SK-N-SH treated with all-trans-retinoic acid at 6 μM for 48 hours (cell line): Measurements from ENCODE around the gene KDM4B.

ENCODE experiments used
- ATAC-seq: fragments of 200-7000 bp; cut with Tn5 transposase; 3 replicates; pipeline ENCODE4 v1.9.1; 2020; ENCODE audit warnings: mild to moderate bottlenecking, moderate library complexity
- ARNTL ChIP-seq: fragments of 450-650 bp; formaldehyde crosslinking; IDR thresholded peaks from 2 replicates; pipeline ENCODE4 v1.5.0; 2020; ENCODE audit warnings: low read depth, mild to moderate bottlenecking, moderate library complexity, borderline replicate concordance
- CSDC2 ChIP-seq: fragments of 250-450 bp; sonication (Bioruptor Pico); IDR thresholded peaks from 2 replicates; pipeline ENCODE4 v1.5.0; 2020; ENCODE audit warnings: mild to moderate bottlenecking, moderate library complexity
- ESRRG ChIP-seq: fragments of 250-450 bp; sonication (Bioruptor Pico); IDR thresholded peaks from 2 replicates; pipeline ENCODE4 v1.6.1; 2021; ENCODE audit warnings: mild to moderate bottlenecking
- GLIS3 ChIP-seq: fragments of 250-450 bp; sonication (Bioruptor Pico); IDR thresholded peaks from 2 replicates; pipeline ENCODE4 v1.5.0; 2020; ENCODE audit warnings: mild to moderate bottlenecking, moderate library complexity
- ISL1 ChIP-seq: fragments of 250-450 bp; sonication (Bioruptor Pico); IDR thresholded peaks from 2 replicates; pipeline ENCODE4 v2.1.2; 2022; ENCODE audit warnings: mild to moderate bottlenecking, moderate library complexity
- OSR1 ChIP-seq: fragments of 250-450 bp; sonication (Bioruptor Pico); IDR thresholded peaks from 2 replicates; pipeline ENCODE4 v1.8.0; 2022; ENCODE audit warnings: moderate library complexity, mild to moderate bottlenecking, inconsistent platforms
- PPARA ChIP-seq: fragments of 250-450 bp; sonication (Bioruptor Pico); IDR thresholded peaks from 2 replicates; pipeline ENCODE4 v1.5.0; 2020; ENCODE audit warnings: mild to moderate bottlenecking, borderline replicate concordance
- RARB ChIP-seq: fragments of 250-450 bp; sonication (Bioruptor Pico); IDR thresholded peaks from 2 replicates; pipeline ENCODE4 v1.8.0; 2021; ENCODE audit warnings: mild to moderate bottlenecking, moderate library complexity
- SNAI2 ChIP-seq: fragments of 250-450 bp; sonication (Bioruptor Pico); IDR thresholded peaks from 2 replicates; pipeline ENCODE4 v1.5.0; 2020; ENCODE audit warnings: mild to moderate bottlenecking, moderate library complexity
- TCF4 ChIP-seq: fragments of 250-450 bp; sonication (Bioruptor Pico); IDR thresholded peaks from 2 replicates; pipeline ENCODE4 v1.8.0; 2021; ENCODE audit warnings: mild to moderate bottlenecking, moderate library complexity, borderline replicate concordance
- ZFP30 ChIP-seq: fragments of 450-650 bp; formaldehyde crosslinking; IDR thresholded peaks from 2 replicates; pipeline ENCODE4 v1.5.0; 2022; ENCODE audit warnings: mild to moderate bottlenecking, moderate library complexity
- ZNF565 ChIP-seq: fragments of 450-650 bp; formaldehyde crosslinking; conservative IDR thresholded peaks from 2 replicates; pipeline ENCODE4 v1.5.0; 2020; ENCODE audit warnings: low read depth, mild to moderate bottlenecking, moderate library complexity
- TF ChIP-seq, protein P1 (sequence below): fragments of 250-450 bp; sonication (Bioruptor Pico); IDR thresholded peaks from 2 replicates; pipeline ENCODE4 v1.8.0; 2021; ENCODE audit warnings: low read depth, mild to moderate bottlenecking, moderate library complexity, borderline replicate concordance
- TF ChIP-seq, protein P2 (sequence below): fragments of 250-450 bp; sonication (Bioruptor Pico); IDR thresholded peaks from 2 replicates; pipeline ENCODE4 v1.5.1; 2020; ENCODE audit warnings: low read depth, mild to moderate bottlenecking, moderate library complexity
- TF ChIP-seq, protein P3 (sequence below): fragments of 250-450 bp; sonication (Bioruptor Pico); IDR thresholded peaks from 2 replicates; pipeline ENCODE4 v1.5.0; 2020; ENCODE audit warnings: mild to moderate bottlenecking, moderate library complexity
- TF ChIP-seq, protein P4 (sequence below): fragments of 250-450 bp; sonication (Bioruptor Pico); IDR thresholded peaks from 2 replicates; pipeline ENCODE4 v1.8.0; 2020; ENCODE audit warnings: mild to moderate bottlenecking, moderate library complexity, borderline replicate concordance

The KDM4B gene

DNA sequence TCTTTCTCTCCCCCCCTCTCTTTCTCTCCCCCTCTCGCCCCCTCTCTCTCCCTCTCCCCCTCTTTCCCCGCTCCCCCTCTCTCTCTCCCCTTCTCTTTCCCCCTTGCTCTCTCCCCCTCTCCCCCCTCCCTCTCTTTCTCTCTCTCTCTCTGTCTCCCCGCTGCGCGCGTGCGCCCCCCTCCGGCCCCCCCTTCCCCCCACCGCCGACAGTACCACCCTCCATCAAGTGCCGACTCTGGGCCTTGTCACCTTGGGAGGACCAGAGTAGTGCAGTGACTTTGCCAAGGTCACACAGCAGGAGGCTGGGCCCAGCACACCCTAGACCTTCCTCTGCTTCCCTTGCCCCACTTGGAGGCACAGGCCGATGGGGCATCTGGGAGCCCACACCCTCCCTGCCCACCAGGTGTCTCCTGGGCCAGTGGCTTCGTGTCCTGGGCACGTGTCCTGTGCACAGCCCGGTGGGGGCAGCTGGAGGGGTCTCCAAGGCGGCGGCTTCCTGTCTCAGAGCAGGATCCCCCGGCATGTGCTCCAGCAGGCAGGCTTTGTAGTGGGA lies 121.6 kb downstream of the KDM4B start:
- ATAC-seq, result no peak
- TF ChIP-seq ISL1 (no peak), ZNF565 (CRISPR knock-in tag) (no peak), SNAI2 (CRISPR knock-in tag) (no peak), ZFP30 (CRISPR knock-in tag) (no peak), OSR1 (CRISPR knock-in tag) (no peak), ESRRG (no peak), TCF4 (no peak), PPARA (CRISPR knock-in tag) (no peak), CSDC2 (CRISPR knock-in tag) (no peak)
- TF ChIP-seq, protein P1, sequence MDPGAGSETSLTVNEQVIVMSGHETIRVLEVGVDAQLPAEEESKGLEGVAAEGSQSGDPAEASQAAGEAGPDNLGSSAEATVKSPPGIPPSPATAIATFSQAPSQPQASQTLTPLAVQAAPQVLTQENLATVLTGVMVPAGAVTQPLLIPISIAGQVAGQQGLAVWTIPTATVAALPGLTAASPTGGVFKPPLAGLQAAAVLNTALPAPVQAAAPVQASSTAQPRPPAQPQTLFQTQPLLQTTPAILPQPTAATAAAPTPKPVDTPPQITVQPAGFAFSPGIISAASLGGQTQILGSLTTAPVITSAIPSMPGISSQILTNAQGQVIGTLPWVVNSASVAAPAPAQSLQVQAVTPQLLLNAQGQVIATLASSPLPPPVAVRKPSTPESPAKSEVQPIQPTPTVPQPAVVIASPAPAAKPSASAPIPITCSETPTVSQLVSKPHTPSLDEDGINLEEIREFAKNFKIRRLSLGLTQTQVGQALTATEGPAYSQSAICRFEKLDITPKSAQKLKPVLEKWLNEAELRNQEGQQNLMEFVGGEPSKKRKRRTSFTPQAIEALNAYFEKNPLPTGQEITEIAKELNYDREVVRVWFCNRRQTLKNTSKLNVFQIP (CRISPR knock-in tag), result no peak
- TF ChIP-seq, protein P2, sequence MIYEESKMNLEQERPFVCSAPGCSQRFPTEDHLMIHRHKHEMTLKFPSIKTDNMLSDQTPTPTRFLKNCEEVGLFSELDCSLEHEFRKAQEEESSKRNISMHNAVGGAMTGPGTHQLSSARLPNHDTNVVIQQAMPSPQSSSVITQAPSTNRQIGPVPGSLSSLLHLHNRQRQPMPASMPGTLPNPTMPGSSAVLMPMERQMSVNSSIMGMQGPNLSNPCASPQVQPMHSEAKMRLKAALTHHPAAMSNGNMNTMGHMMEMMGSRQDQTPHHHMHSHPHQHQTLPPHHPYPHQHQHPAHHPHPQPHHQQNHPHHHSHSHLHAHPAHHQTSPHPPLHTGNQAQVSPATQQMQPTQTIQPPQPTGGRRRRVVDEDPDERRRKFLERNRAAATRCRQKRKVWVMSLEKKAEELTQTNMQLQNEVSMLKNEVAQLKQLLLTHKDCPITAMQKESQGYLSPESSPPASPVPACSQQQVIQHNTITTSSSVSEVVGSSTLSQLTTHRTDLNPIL, result no peak
- TF ChIP-seq, protein P3, sequence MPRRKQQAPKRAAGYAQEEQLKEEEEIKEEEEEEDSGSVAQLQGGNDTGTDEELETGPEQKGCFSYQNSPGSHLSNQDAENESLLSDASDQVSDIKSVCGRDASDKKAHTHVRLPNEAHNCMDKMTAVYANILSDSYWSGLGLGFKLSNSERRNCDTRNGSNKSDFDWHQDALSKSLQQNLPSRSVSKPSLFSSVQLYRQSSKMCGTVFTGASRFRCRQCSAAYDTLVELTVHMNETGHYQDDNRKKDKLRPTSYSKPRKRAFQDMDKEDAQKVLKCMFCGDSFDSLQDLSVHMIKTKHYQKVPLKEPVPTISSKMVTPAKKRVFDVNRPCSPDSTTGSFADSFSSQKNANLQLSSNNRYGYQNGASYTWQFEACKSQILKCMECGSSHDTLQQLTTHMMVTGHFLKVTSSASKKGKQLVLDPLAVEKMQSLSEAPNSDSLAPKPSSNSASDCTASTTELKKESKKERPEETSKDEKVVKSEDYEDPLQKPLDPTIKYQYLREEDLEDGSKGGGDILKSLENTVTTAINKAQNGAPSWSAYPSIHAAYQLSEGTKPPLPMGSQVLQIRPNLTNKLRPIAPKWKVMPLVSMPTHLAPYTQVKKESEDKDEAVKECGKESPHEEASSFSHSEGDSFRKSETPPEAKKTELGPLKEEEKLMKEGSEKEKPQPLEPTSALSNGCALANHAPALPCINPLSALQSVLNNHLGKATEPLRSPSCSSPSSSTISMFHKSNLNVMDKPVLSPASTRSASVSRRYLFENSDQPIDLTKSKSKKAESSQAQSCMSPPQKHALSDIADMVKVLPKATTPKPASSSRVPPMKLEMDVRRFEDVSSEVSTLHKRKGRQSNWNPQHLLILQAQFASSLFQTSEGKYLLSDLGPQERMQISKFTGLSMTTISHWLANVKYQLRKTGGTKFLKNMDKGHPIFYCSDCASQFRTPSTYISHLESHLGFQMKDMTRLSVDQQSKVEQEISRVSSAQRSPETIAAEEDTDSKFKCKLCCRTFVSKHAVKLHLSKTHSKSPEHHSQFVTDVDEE (CRISPR knock-in tag), result no peak
- TF ChIP-seq, protein P4, sequence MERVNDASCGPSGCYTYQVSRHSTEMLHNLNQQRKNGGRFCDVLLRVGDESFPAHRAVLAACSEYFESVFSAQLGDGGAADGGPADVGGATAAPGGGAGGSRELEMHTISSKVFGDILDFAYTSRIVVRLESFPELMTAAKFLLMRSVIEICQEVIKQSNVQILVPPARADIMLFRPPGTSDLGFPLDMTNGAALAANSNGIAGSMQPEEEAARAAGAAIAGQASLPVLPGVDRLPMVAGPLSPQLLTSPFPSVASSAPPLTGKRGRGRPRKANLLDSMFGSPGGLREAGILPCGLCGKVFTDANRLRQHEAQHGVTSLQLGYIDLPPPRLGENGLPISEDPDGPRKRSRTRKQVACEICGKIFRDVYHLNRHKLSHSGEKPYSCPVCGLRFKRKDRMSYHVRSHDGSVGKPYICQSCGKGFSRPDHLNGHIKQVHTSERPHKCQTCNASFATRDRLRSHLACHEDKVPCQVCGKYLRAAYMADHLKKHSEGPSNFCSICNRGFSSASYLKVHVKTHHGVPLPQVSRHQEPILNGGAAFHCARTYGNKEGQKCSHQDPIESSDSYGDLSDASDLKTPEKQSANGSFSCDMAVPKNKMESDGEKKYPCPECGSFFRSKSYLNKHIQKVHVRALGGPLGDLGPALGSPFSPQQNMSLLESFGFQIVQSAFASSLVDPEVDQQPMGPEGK (CRISPR knock-in tag), result no peak

DNA sequence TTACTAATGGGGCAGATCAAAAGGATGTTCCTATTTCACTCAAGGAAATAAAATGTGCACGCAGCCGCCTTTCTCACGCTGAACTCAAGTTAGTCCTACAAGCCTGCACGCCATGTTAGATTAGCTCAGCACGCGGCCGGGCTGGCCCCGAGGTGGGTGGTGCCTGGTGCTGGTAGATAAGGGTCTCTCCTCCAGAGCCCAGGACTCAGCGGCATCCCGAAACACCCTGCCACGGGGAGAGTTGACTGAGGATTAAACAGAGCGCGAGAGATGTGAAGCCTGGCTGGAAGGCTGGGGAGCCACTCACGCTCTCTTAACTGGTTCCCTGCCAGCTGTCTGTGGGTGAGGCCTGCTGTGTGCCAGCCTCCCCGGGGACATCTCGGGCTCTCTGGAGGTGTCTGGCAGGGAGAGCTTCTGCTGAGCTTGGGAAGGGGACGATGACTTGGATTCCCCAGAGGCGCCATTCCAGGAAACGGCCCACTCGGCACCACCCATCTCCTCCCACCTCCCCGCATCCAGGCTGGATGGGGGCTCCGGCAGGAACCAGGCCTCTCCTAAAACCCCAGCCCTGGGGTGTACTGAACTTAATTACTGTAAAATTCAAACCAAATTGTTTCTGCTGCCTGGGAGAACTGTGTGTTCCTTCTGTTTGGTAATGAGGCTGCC lies 122.2 kb downstream of the KDM4B start:
- peak; percentile 18; the same call in 1 of the 3 replicates for ATAC-seq
- TF ChIP-seq, protein P3 (CRISPR knock-in tag), result no peak

DNA sequence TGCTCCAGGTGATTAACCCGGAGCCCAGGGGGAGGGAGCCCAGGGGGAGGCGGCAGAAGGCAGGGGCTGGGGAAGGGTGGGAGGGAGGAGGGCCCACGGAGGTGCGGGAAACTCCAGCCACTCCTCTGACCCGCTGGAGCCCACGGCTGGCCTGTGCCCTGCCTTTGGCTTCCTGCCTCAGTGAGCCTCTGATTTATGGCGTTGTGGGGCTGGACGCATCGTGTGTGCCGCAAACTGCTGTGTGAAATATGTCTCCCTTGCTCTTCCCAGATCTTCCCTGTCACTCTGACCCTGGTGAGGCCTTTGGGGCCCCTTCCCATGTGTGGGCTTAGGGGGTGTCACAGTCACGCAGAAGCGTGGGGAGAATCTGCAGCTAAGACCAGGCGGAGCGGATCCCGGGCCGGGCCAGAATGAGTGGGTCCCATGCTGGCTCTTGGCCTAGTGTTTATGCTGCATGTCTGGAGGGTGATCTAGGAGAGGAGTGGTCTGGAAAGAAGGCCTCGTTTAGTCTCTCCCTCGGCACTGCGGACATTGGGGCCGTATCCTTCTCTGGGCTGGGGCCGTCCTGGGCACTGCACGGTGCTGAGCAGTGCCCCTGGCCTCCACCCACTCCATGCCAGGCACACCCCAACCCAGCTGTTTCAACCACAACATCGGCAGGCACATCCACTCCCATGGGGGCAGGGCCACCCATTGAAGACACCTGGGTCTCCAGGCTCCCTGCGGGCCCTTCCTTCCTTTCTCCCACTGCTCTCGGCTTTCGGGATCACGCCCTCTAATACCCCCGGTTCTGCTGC lies 123.0 kb downstream of the KDM4B start:
- ATAC-seq, result no peak
- no peak for TF ChIP-seq ARNTL (CRISPR knock-in tag)
- TF ChIP-seq, all 23 proteins: peak for 0

DNA sequence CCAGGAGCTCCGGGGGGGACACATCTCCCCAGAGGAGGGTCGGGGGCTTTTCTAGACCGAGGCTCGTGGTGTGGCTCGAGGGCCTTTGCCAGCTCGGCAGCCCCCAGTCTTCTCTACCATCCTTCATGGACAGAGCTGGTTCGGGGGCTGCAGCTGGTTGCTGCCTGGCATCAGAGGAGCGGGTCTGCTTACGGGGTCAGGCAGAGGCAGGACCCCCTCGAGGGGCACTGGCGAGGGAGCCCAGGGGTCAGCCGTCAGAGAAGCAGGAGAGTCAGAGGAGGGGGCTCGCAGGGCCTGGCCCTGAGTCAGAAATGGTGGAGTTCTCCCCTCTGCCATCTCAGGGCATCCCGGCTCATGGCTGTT lies 123.5 kb downstream of the KDM4B start:
- no peak for ATAC-seq

More for the DNA sequence above, 123.5 kb downstream of the KDM4B start:
- TF ChIP-seq RARB (CRISPR knock-in tag) (no peak), GLIS3 (no peak), CSDC2 (CRISPR knock-in tag) (no peak)
- TF ChIP-seq, protein P2, result no peak
